T-helper 1 cell treated with Interleukin-12 subunit alpha and Interleukin-12 subunit beta and Interleukin-4 antibody, amounts not matched to agents 30 μg/mL and 1 μg/mL, for 36 hours (primary cell): ENCODE results near the gene PADI3.
A peak's percentile ranks its signal among the peaks of the same experiment; 100 is the strongest.

Experiments used
- H3K27ac Mint-ChIP-seq: one replicate; pipeline ENCODE4 v1.8.0; 2021; ENCODE audit warnings: mild to moderate bottlenecking, mixed read lengths
- H3K27me3 Mint-ChIP-seq: one replicate; pipeline ENCODE4 v1.8.0; 2021; ENCODE audit warnings: low read depth, mixed read lengths
- H3K36me3 Mint-ChIP-seq: one replicate; pipeline ENCODE4 v1.8.0; 2021; ENCODE audit warnings: low read depth, mixed read lengths
- H3K4me1 Mint-ChIP-seq: one replicate; pipeline ENCODE4 v1.8.0; 2021; ENCODE audit warnings: low read depth, mixed read lengths
- H3K4me3 Mint-ChIP-seq: one replicate; pipeline ENCODE4 v1.8.0; 2021; ENCODE audit warnings: mild to moderate bottlenecking, moderate library complexity, mixed read lengths
- H3K9me3 Mint-ChIP-seq: one replicate; pipeline ENCODE4 v1.8.0; 2021; ENCODE audit warnings: mixed read lengths

Gene PADI3

GRCh38 chr1:17211377-17211776, 37.5 kb upstream of the PADI3 start:
- Mint-ChIP-seq H3K4me3 (no peak overlapping the region), H3K4me1 (peaks cover 20% of the 10 kb centered on the region), H3K27ac (no peak overlapping the region), H3K36me3 (no peaks in the 10 kb centered on the region), H3K27me3 (peaks cover 29% of the 10 kb centered on the region), H3K9me3 (no peaks in the 10 kb centered on the region)

- H3K27ac Mint-ChIP-seq = no peak overlapping the region
- peaks cover 20% of the 10 kb centered on the region for H3K4me1 Mint-ChIP-seq
- no peaks in the 10 kb centered on the region for H3K9me3 Mint-ChIP-seq
- no peak overlapping the region for H3K4me3 Mint-ChIP-seq
- H3K36me3 Mint-ChIP-seq = no peaks in the 10 kb centered on the region
- peaks cover 30% of the 10 kb centered on the region for H3K27me3 Mint-ChIP-seq
Observed at GRCh38 chr1:17212009-17212408, 36.9 kb upstream of the PADI3 start.

- no peak overlapping the region for H3K27ac Mint-ChIP-seq
- H3K9me3 Mint-ChIP-seq = no peaks in the 10 kb centered on the region
- H3K4me3 Mint-ChIP-seq = peak overlapping the region; percentile 23
- no peaks in the 10 kb centered on the region for H3K36me3 Mint-ChIP-seq
- H3K4me1 Mint-ChIP-seq = peaks cover 18% of the 10 kb centered on the region
- peaks cover 30% of the 10 kb centered on the region for H3K27me3 Mint-ChIP-seq
Observed at GRCh38 chr1:17212487-17213121, 36.3 kb upstream of the PADI3 start.

GRCh38 chr1:17213148-17213781, 35.6 kb upstream of the PADI3 start:
- Mint-ChIP-seq H3K27me3 (peaks cover 30% of the 10 kb centered on the region), H3K4me3 (peak overlapping the region; percentile 23), H3K4me1 (peaks cover 14% of the 10 kb centered on the region)

GRCh38 chr1:17213782-17214148, 35.1 kb upstream of the PADI3 start:
- H3K4me3 Mint-ChIP-seq = no peak overlapping the region
- no peak overlapping the region for H3K27ac Mint-ChIP-seq
- peaks cover 30% of the 10 kb centered on the region for H3K27me3 Mint-ChIP-seq
- no peaks in the 10 kb centered on the region for H3K9me3 Mint-ChIP-seq
- H3K4me1 Mint-ChIP-seq = peaks cover 11% of the 10 kb centered on the region
- H3K36me3 Mint-ChIP-seq = no peaks in the 10 kb centered on the region

More at GRCh38 chr1:17213148-17213781, 35.6 kb upstream of the PADI3 start:
- no peaks in the 10 kb centered on the region for H3K36me3 Mint-ChIP-seq
- no peak overlapping the region for H3K27ac Mint-ChIP-seq
- no peaks in the 10 kb centered on the region for H3K9me3 Mint-ChIP-seq

- Mint-ChIP-seq H3K9me3 (no peaks in the 10 kb centered on the region), H3K27ac (no peak overlapping the region), H3K27me3 (peaks cover 30% of the 10 kb centered on the region), H3K4me1 (peaks cover 11% of the 10 kb centered on the region), H3K36me3 (no peaks in the 10 kb centered on the region), H3K4me3 (no peak overlapping the region)
Observed at GRCh38 chr1:17214876-17215544, 33.9 kb upstream of the PADI3 start.

GRCh38 chr1:17215545-17215890, 33.4 kb upstream of the PADI3 start:
- Mint-ChIP-seq H3K4me1 (peaks cover 11% of the 10 kb centered on the region), H3K9me3 (no peaks in the 10 kb centered on the region), H3K4me3 (no peak overlapping the region), H3K36me3 (no peaks in the 10 kb centered on the region), H3K27me3 (peaks cover 30% of the 10 kb centered on the region), H3K27ac (no peak overlapping the region)

GRCh38 chr1:17216078-17216477, 32.8 kb upstream of the PADI3 start:
- H3K27ac Mint-ChIP-seq = no peak overlapping the region
- no peaks in the 10 kb centered on the region for H3K9me3 Mint-ChIP-seq
- H3K4me3 Mint-ChIP-seq = no peak overlapping the region
- peaks cover 11% of the 10 kb centered on the region for H3K4me1 Mint-ChIP-seq
- H3K27me3 Mint-ChIP-seq = peaks cover 30% of the 10 kb centered on the region
- no peaks in the 10 kb centered on the region for H3K36me3 Mint-ChIP-seq

- Mint-ChIP-seq H3K4me1 (peaks cover 8% of the 10 kb centered on the region), H3K36me3 (no peaks in the 10 kb centered on the region), H3K27me3 (peaks cover 26% of the 10 kb centered on the region), H3K4me3 (no peak overlapping the region), H3K9me3 (no peaks in the 10 kb centered on the region), H3K27ac (no peak overlapping the region)
Observed at GRCh38 chr1:17217607-17218006, 31.3 kb upstream of the PADI3 start.

GRCh38 chr1:17218939-17219338, 30.0 kb upstream of the PADI3 start:
- no peaks in the 10 kb centered on the region for H3K36me3 Mint-ChIP-seq
- no peaks in the 10 kb centered on the region for H3K9me3 Mint-ChIP-seq
- peaks cover 13% of the 10 kb centered on the region for H3K27me3 Mint-ChIP-seq
- no peaks in the 10 kb centered on the region for H3K4me1 Mint-ChIP-seq
- H3K27ac Mint-ChIP-seq = no peak overlapping the region
- no peak overlapping the region for H3K4me3 Mint-ChIP-seq

- Mint-ChIP-seq H3K36me3 (no peaks in the 10 kb centered on the region), H3K4me3 (no peak overlapping the region), H3K9me3 (no peaks in the 10 kb centered on the region), H3K4me1 (no peaks in the 10 kb centered on the region), H3K27me3 (peaks cover 6% of the 10 kb centered on the region), H3K27ac (no peak overlapping the region)
Observed at GRCh38 chr1:17220287-17220686, 28.6 kb upstream of the PADI3 start.

- Mint-ChIP-seq H3K4me1 (no peaks in the 10 kb centered on the region), H3K27me3 (no peaks in the 10 kb centered on the region), H3K27ac (no peak overlapping the region), H3K36me3 (no peaks in the 10 kb centered on the region), H3K9me3 (no peaks in the 10 kb centered on the region), H3K4me3 (no peak overlapping the region)
Observed at GRCh38 chr1:17222557-17222956, 26.3 kb upstream of the PADI3 start.

GRCh38 chr1:17224434-17224833, 24.5 kb upstream of the PADI3 start:
- Mint-ChIP-seq H3K36me3 (no peaks in the 10 kb centered on the region), H3K4me3 (no peak overlapping the region), H3K27me3 (no peaks in the 10 kb centered on the region), H3K4me1 (no peaks in the 10 kb centered on the region), H3K9me3 (no peaks in the 10 kb centered on the region), H3K27ac (no peak overlapping the region)

- Mint-ChIP-seq H3K27ac (no peak overlapping the region), H3K4me1 (no peaks in the 10 kb centered on the region), H3K27me3 (no peaks in the 10 kb centered on the region), H3K9me3 (no peaks in the 10 kb centered on the region), H3K4me3 (no peak overlapping the region), H3K36me3 (no peaks in the 10 kb centered on the region)
Observed at GRCh38 chr1:17225140-17225539, 23.8 kb upstream of the PADI3 start.

GRCh38 chr1:17227358-17227915, 21.5 kb upstream of the PADI3 start:
- no peak overlapping the region for H3K27ac Mint-ChIP-seq
- no peak overlapping the region for H3K4me3 Mint-ChIP-seq
- no peaks in the 10 kb centered on the region for H3K4me1 Mint-ChIP-seq
- no peaks in the 10 kb centered on the region for H3K27me3 Mint-ChIP-seq
- H3K36me3 Mint-ChIP-seq = no peaks in the 10 kb centered on the region
- H3K9me3 Mint-ChIP-seq = no peaks in the 10 kb centered on the region
